CD4-positive, CD25-positive, alpha-beta regulatory T cell (primary cell): ENCODE measurements around the gene CCDC7. TPM values are rescaled to one million over a fixed set of nuclear protein-coding genes. Genes with fewer than 3 reads are reported as not detected.

Source experiments
- ATAC-seq, 2 donors: fragments of 150-1000 bp; cut with Tn5 transposase; one replicate each; pipeline ENCODE4 v1.10.0; 2021; ENCODE audit warnings: low read depth in 2 of 2, moderate number of reproducible peaks in 2 of 2, moderate library complexity in 1 of 2
- DNase-seq, 3 donors: peaks; one replicate each; pipeline versions ENCODE4 v3.0.0 to v3.0.0-alpha.2; 2012 to 2022; ENCODE audit warnings: mixed read lengths in 1 of 3
- H3K27ac ChIP-seq: one replicate; pipeline ENCODE4 v1.7.0; 2013; ENCODE audit warnings: mild to moderate bottlenecking, low read length; ENCODE audit not compliant: insufficient read depth, poor library complexity, severe bottlenecking
- H3K27me3 ChIP-seq: one replicate; pipeline ENCODE4 v1.7.0; 2013; ENCODE audit warnings: low read length; ENCODE audit not compliant: control insufficient read depth, insufficient read depth
- H3K36me3 ChIP-seq: one replicate; pipeline ENCODE4 v1.7.0; 2013; ENCODE audit warnings: mild to moderate bottlenecking, low read length, moderate library complexity; ENCODE audit not compliant: control insufficient read depth, insufficient read depth
- H3K4me1 ChIP-seq: 2 replicates; pipeline ENCODE4 v1.7.0; 2013; ENCODE audit warnings: mild to moderate bottlenecking, low read length; ENCODE audit not compliant: insufficient read depth, control insufficient read depth, poor library complexity, severe bottlenecking
- H3K4me3 ChIP-seq: one replicate; pipeline ENCODE4 v1.7.0; 2013; ENCODE audit warnings: low read depth, mild to moderate bottlenecking, low read length, moderate library complexity
- H3K9me3 ChIP-seq, 2 experiments: 1 replicate in 1 of 2; 2 replicates in 1 of 2; pipeline ENCODE4 v1.7.0; 2013; ENCODE audit warnings: low read length in 2 of 2, mild to moderate bottlenecking in 1 of 2, moderate library complexity in 1 of 2; ENCODE audit not compliant: control insufficient read depth in 2 of 2
- H3K27ac Mint-ChIP-seq, 3 donors: one replicate each; pipeline ENCODE4 v1.8.0; 2020 to 2022; ENCODE audit warnings: mild to moderate bottlenecking in 3 of 3, mixed read lengths in 3 of 3, moderate library complexity in 2 of 3
- H3K27me3 Mint-ChIP-seq: one replicate; pipeline ENCODE4 v1.8.0; 2022; ENCODE audit warnings: mild to moderate bottlenecking, mixed read lengths
- H3K36me3 Mint-ChIP-seq: one replicate; pipeline ENCODE4 v1.8.0; 2020; ENCODE audit warnings: mixed read lengths
- H3K4me1 Mint-ChIP-seq, 4 donors: one replicate each; pipeline ENCODE4 v1.8.0; 2020 to 2022; ENCODE audit warnings: mixed read lengths in 4 of 4, mild to moderate bottlenecking in 1 of 4
- H3K4me3 Mint-ChIP-seq, 4 donors: one replicate each; pipeline ENCODE4 v1.8.0; 2020 to 2022; ENCODE audit warnings: mild to moderate bottlenecking in 4 of 4, mixed read lengths in 4 of 4, moderate library complexity in 3 of 4
- H3K9me3 Mint-ChIP-seq, 7 donors: one replicate each; pipeline ENCODE4 v1.8.0; 2020 to 2022; ENCODE audit warnings: mixed read lengths in 7 of 7, mild to moderate bottlenecking in 3 of 7, moderate library complexity in 2 of 7
- polyA plus RNA-seq, 4 donors: library from polyadenylated mRNA; unstranded; fragments of 300-500 nt; fragmentation: Illumina TruSeq; gene quantifications; one replicate each; pipeline ENCODE4 v1.2.3, GENCODE V29; 2021
- total RNA-seq: library from RNA; stranded (reverse); gene quantifications from one replicate; pipeline ENCODE4 v1.2.3, GENCODE V29; 2022

The CCDC7 gene
- total and polyA plus RNA-seq, 5 donors from 2014 or later = 6.8 to 73.6 (median 29.9) TPM

- Histone ChIP-seq H3K4me3 (no peak overlapping the region), H3K4me1 (no peaks in the 10 kb centered on the region), H3K27me3 (no peaks in the 10 kb centered on the region), H3K27ac (no peak overlapping the region), H3K36me3 (no peaks in the 10 kb centered on the region), H3K9me3 (no peaks in the 10 kb centered on the region)
- H3K4me1 Mint-ChIP-seq = peaks cover 0 to 3% (median 0%) of the 10 kb centered on the region in 4 donors
- H3K4me3 Mint-ChIP-seq = no peak overlapping the region
- peaks cover 3% of the 10 kb centered on the region for H3K36me3 Mint-ChIP-seq
- ATAC-seq (no peak), DNase-seq (no peak)
- H3K9me3 Mint-ChIP-seq = peaks cover 0 to 6% (median under 1%) of the 10 kb centered on the region in 7 donors
- H3K27me3 Mint-ChIP-seq = no peaks in the 10 kb centered on the region
- no peak overlapping the region for H3K27ac Mint-ChIP-seq
Observed at GRCh38 chr10:32410569-32410968, 35.4 kb upstream of the CCDC7 start.

DNA sequence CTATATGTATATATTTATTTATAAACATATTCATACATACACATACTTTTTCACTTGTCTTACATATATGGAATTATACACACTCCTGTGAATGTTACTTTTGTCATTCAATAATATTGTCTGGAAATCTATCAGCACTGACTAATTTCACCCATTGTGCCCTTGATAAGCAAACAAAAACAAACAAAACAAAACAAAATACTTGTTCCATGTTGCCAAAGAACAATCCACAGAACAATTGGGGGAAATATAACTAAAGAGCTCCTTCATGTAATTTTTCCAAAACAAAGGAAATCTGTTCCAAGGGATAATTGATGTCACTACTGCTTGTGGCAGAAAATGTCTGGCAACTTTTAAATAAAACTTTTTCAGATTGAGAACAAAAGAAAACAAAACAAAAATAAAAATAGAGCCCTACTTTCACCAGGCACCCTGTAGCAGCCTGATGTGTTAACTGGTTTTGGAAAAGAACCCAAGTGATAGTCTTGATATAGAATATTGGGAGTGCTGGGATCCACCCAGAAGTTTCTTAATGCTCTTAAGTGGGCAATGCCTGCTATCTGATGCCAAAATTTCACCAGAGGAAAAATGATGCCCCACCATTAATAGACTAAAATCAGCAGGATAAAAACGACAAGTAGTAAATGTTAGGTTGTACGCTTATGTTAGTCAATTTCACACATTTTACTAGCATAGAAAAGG, 34.0 kb upstream of the CCDC7 start:
- H3K4me1 Mint-ChIP-seq = peaks cover 0 to 3% (median 0%) of the 10 kb centered on the region in 4 donors
- H3K27me3 ChIP-seq = no peaks in the 10 kb centered on the region
- no peak overlapping the region for H3K27ac Mint-ChIP-seq
- no peaks in the 10 kb centered on the region for H3K27me3 Mint-ChIP-seq
- H3K36me3 Mint-ChIP-seq = no peaks in the 10 kb centered on the region
- no peak for ATAC-seq
- H3K27ac ChIP-seq = no peak overlapping the region
- H3K36me3 ChIP-seq = no peaks in the 10 kb centered on the region
- peaks cover 0 to 6% (median 0%) of the 10 kb centered on the region in 7 donors for H3K9me3 Mint-ChIP-seq
- no peak overlapping the region for H3K4me3 ChIP-seq
- no peak overlapping the region for H3K4me3 Mint-ChIP-seq
- no peak for DNase-seq
- H3K9me3 ChIP-seq = no peaks in the 10 kb centered on the region
- no peaks in the 10 kb centered on the region for H3K4me1 ChIP-seq

GRCh38 chr10:32412499-32412853, 33.5 kb upstream of the CCDC7 start:
- no peaks in the 10 kb centered on the region for H3K36me3 ChIP-seq
- H3K4me3 ChIP-seq = no peak overlapping the region
- peaks cover 0 to 2% (median 0%) of the 10 kb centered on the region in 7 donors for H3K9me3 Mint-ChIP-seq
- DNase-seq (no peak), ATAC-seq (no peak)
- H3K27me3 ChIP-seq = no peaks in the 10 kb centered on the region
- no peak overlapping the region for H3K27ac Mint-ChIP-seq
- H3K27ac ChIP-seq = no peak overlapping the region
- no peak overlapping the region for H3K4me3 Mint-ChIP-seq
- H3K36me3 Mint-ChIP-seq = no peaks in the 10 kb centered on the region
- H3K9me3 ChIP-seq = no peaks in the 10 kb centered on the region
- H3K27me3 Mint-ChIP-seq = no peaks in the 10 kb centered on the region
- no peaks in the 10 kb centered on the region for H3K4me1 ChIP-seq
- H3K4me1 Mint-ChIP-seq = peaks cover 0 to 3% (median 0%) of the 10 kb centered on the region in 4 donors

DNA sequence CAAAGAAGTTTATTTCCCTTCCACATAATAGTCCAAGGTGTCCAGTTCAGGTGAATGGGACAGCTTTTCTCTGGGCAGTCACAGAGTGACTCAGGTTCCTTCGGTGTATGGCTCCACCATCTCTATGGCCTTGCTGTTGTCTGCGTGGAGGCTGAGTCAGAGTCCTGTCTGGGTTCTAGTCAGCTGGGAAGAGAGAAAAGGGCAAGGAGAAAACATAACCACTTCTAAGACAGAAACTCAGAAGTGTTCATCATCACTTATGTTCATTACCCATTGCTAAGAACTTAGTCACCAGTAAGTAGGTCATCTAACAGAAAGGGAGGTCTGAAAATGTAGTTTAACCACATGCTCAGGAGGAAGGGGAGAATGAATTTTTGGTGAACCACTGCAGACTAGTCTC, 32.4 kb upstream of the CCDC7 start:
- peaks cover 4% of the 10 kb centered on the region for H3K27me3 Mint-ChIP-seq
- no peak overlapping the region for H3K27ac ChIP-seq
- H3K9me3 ChIP-seq = no peaks in the 10 kb centered on the region
- no peak overlapping the region for H3K4me3 Mint-ChIP-seq
- no peaks in the 10 kb centered on the region for H3K9me3 Mint-ChIP-seq
- H3K4me3 ChIP-seq = no peak overlapping the region
- H3K27ac Mint-ChIP-seq = peak overlapping the region in 2 of 3 donors; percentile 12 to 13
- no peaks in the 10 kb centered on the region for H3K36me3 Mint-ChIP-seq
- no peaks in the 10 kb centered on the region for H3K4me1 ChIP-seq
- H3K36me3 ChIP-seq = no peaks in the 10 kb centered on the region
- no peaks in the 10 kb centered on the region for H3K27me3 ChIP-seq
- DNase-seq = peak in 1 of 3 donors; percentile 39
- ATAC-seq = peak; percentile 40 to 70
- H3K4me1 Mint-ChIP-seq = peaks cover 0 to 3% (median 0%) of the 10 kb centered on the region in 4 donors

DNA sequence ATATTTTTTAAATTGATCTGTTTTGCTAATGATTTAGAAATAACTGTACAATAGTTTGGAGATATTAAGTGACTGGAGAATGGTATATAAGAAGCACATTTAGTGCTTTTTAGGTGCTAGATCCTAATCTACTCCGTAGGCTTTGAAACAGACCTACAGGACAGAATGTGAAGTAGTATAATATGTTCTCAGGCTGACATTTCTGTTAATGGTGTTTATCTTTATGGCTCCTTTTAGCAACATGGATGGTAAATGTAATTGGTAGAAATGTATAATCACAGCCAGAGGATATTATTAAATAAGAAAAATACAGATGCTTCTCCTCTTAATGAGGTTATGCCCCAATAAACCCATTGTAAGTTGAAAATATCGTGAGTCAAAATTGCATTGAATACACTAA, 30.6 kb upstream of the CCDC7 start:
- no peak for ATAC-seq
- Mint-ChIP-seq H3K27me3 (peaks cover 4% of the 10 kb centered on the region), H3K27ac (no peak overlapping the region)

DNA sequence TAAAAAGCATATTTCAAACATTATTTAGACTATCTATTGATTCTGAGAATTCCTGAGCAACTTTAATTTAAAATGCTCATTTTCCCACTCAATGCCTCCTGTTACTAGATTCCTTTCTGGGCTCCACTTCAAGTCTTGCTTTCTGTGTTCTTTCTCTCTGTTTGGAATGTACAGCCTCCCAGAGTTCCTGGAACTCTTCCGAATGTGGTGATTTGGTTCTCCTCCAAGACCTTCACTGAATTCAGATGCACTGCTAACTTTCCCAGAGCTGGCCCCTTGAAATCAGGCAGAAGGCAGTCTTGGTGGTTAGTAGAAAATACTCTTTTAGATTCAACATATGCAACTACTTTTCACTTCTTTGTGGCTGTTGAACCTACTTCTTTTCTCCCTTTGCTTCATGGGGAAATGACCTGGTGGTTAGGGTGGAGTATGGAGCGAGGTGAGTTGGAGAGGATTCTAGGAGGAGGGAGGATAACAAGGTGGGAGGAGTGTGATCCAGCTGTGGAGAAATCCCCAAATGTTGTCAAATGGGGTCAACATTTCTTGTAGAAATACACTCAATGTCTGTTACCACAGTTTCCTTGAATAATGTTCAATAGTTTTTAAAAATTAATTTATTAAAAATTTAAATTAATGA, 27.9 kb upstream of the CCDC7 start:
- DNase-seq = no peak
- H3K27ac Mint-ChIP-seq = peak overlapping the region in 1 of 3 donors; percentile 83
- Histone ChIP-seq H3K36me3 (no peaks in the 10 kb centered on the region), H3K4me1 (no peaks in the 10 kb centered on the region), H3K27me3 (no peaks in the 10 kb centered on the region), H3K27ac (no peak overlapping the region), H3K4me3 (no peak overlapping the region), H3K9me3 (peaks cover 2 to 5% of the 10 kb centered on the region in 2 experiments)
- H3K9me3 Mint-ChIP-seq = peaks cover 0 to 9% (median 0%) of the 10 kb centered on the region in 7 donors
- H3K4me1 Mint-ChIP-seq = peaks cover 0 to 8% (median 2%) of the 10 kb centered on the region in 4 donors
- H3K27me3 Mint-ChIP-seq = peaks cover 4% of the 10 kb centered on the region
- H3K4me3 Mint-ChIP-seq = no peak overlapping the region
- ATAC-seq = no peak
- H3K36me3 Mint-ChIP-seq = no peaks in the 10 kb centered on the region

More for the DNA sequence above, 30.6 kb upstream of the CCDC7 start:
- H3K4me1 ChIP-seq = no peaks in the 10 kb centered on the region
- DNase-seq = no peak
- H3K4me3 ChIP-seq = no peak overlapping the region
- no peaks in the 10 kb centered on the region for H3K36me3 ChIP-seq
- no peaks in the 10 kb centered on the region for H3K36me3 Mint-ChIP-seq
- H3K4me3 Mint-ChIP-seq = no peak overlapping the region
- H3K9me3 ChIP-seq = no peaks in the 10 kb centered on the region
- peaks cover 0 to 8% (median 2%) of the 10 kb centered on the region in 4 donors for H3K4me1 Mint-ChIP-seq
- no peaks in the 10 kb centered on the region for H3K9me3 Mint-ChIP-seq
- H3K27ac ChIP-seq = no peak overlapping the region
- no peaks in the 10 kb centered on the region for H3K27me3 ChIP-seq

- DNase-seq = no peak
- no peaks in the 10 kb centered on the region for H3K27me3 ChIP-seq
- H3K4me1 ChIP-seq = no peaks in the 10 kb centered on the region
- no peak overlapping the region for H3K27ac ChIP-seq
- Mint-ChIP-seq H3K4me3 (no peak overlapping the region), H3K4me1 (peaks cover 0 to 8% (median under 1%) of the 10 kb centered on the region in 4 donors), H3K27me3 (peaks cover 4% of the 10 kb centered on the region), H3K27ac (no peak overlapping the region), H3K9me3 (peaks cover 0 to 14% (median 0%) of the 10 kb centered on the region in 7 donors), H3K36me3 (no peaks in the 10 kb centered on the region)
- no peak overlapping the region for H3K4me3 ChIP-seq
- ATAC-seq = no peak
- H3K36me3 ChIP-seq = no peaks in the 10 kb centered on the region
- H3K9me3 ChIP-seq = peaks cover 2 to 5% of the 10 kb centered on the region in 2 experiments
Observed at GRCh38 chr10:32418572-32418971, 27.4 kb upstream of the CCDC7 start.
